ENCODE measurements around the gene MAN1A1.

The MAN1A1 gene

GRCh38 chr6:119264854-119265397, 84.6 kb downstream of the MAN1A1 start:
- no peak for TF ChIP-seq CTCF (conservative IDR thresholded peaks at IDR 0.05)
- H3K27ac ChIP-seq = no peak overlapping the region

- no peak for TF ChIP-seq CTCF (conservative IDR thresholded peaks at IDR 0.05)
- H3K27ac ChIP-seq = no peak overlapping the region
Measured at GRCh38 chr6:119262612-119263011, 86.9 kb downstream of the MAN1A1 start.

- no peak for TF ChIP-seq CTCF (conservative IDR thresholded peaks at IDR 0.05)
- no peak overlapping the region for H3K27ac ChIP-seq
Measured at GRCh38 chr6:119261944-119262284, 87.6 kb downstream of the MAN1A1 start.

GRCh38 chr6:119259027-119259426, 90.5 kb downstream of the MAN1A1 start:
- H3K27ac ChIP-seq = no peak overlapping the region
- TF ChIP-seq CTCF (conservative IDR thresholded peaks at IDR 0.05) = no peak

GRCh38 chr6:119257726-119258125, 91.8 kb downstream of the MAN1A1 start:
- TF ChIP-seq CTCF (conservative IDR thresholded peaks at IDR 0.05) = no peak
- no peak overlapping the region for H3K27ac ChIP-seq

- no peak for TF ChIP-seq CTCF (conservative IDR thresholded peaks at IDR 0.05)
- H3K27ac ChIP-seq = no peak overlapping the region
Measured at GRCh38 chr6:119256978-119257462, 92.5 kb downstream of the MAN1A1 start.

- no peak overlapping the region for H3K27ac ChIP-seq
- no peak for TF ChIP-seq CTCF (conservative IDR thresholded peaks at IDR 0.05)
Measured at GRCh38 chr6:119256392-119256791, 93.2 kb downstream of the MAN1A1 start.
